ENCODE data around the gene TIGIT. TPM values are rescaled to one million over a fixed set of nuclear protein-coding genes. Genes with fewer than 3 reads are reported as not detected.

TIGIT gene
- total RNA-seq, 2 donors from 2014 or later, result not detected

DNA sequence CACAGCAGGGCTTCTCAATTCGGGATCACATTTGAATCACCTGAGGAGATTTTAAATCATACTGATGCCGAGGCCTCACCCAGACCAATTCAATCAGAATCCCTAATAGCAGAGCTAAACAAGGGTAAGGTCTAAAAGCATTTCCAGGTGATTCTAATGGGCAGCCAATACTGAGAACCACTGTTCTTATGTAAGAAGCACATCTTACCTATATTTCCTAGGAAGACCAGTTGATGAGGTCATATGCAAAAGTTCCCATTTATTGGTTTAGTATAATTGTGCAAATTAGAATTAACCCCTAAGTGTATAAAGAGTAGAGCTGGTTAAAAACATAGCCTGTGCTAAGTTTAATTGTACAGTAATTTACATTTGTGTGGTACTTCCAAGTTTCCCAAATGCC is 2.1 kb downstream of the TIGIT start:
- Histone ChIP-seq H3K36me3 (replicated peaks in 1 of 2; ENCODE audit: insufficient read depth in 1 of 2, low read depth in 2 of 2) (no peaks in the 10 kb centered on the region), H3K27ac (no peak overlapping the region), H3K4me1 (no peaks in the 10 kb centered on the region), H3K9me3 (no peaks in the 10 kb centered on the region), H3K4me3 (no peak overlapping the region), H3K27me3 (no peaks in the 10 kb centered on the region)
- TF ChIP-seq, protein P1, sequence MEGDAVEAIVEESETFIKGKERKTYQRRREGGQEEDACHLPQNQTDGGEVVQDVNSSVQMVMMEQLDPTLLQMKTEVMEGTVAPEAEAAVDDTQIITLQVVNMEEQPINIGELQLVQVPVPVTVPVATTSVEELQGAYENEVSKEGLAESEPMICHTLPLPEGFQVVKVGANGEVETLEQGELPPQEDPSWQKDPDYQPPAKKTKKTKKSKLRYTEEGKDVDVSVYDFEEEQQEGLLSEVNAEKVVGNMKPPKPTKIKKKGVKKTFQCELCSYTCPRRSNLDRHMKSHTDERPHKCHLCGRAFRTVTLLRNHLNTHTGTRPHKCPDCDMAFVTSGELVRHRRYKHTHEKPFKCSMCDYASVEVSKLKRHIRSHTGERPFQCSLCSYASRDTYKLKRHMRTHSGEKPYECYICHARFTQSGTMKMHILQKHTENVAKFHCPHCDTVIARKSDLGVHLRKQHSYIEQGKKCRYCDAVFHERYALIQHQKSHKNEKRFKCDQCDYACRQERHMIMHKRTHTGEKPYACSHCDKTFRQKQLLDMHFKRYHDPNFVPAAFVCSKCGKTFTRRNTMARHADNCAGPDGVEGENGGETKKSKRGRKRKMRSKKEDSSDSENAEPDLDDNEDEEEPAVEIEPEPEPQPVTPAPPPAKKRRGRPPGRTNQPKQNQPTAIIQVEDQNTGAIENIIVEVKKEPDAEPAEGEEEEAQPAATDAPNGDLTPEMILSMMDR (IDR thresholded peaks at IDR 0.05), result no peak
- no peak for TF ChIP-seq POLR2A (IDR thresholded peaks at IDR 0.05)
- intact Hi-C loops (cut with DNase I), result no loop called here
- WGBS, 2 donors, result 66 to 83% methylated on average over 2 of the region's 2 CpGs
- ATAC-seq, result no peak
- no peak for DNase-seq

DNA sequence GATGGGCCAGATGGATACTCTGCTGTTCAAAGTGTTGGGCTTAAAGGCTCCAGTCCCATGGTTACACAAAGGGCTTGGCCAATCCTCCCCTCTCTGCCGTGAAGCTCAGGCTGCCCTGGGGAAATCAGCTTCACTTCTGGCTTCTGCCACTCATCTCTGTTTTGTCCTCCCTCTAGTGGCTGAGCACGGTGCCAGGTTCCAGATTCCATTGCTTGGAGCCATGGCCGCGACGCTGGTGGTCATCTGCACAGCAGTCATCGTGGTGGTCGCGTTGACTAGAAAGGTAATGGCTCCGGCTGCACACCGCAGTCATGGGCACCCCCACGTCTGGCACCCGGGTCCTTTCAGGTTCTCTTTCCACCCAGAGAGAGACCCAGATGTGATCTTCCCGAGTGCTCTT is 5.6 kb downstream of the TIGIT start:
- ATAC-seq (no peak), DNase-seq (peak in 1 of 4 donors; percentile 15)
- Histone ChIP-seq H3K4me1 (no peaks in the 10 kb centered on the region), H3K4me3 (no peak overlapping the region), H3K27me3 (no peaks in the 10 kb centered on the region), H3K27ac (no peak overlapping the region), H3K9me3 (no peaks in the 10 kb centered on the region), H3K36me3 (replicated peaks in 1 of 2; ENCODE audit: insufficient read depth in 1 of 2, low read depth in 2 of 2) (no peaks in the 10 kb centered on the region)
- intact Hi-C loops (cut with DNase I), result no loop called here
- 68 to 77% methylated on average over 13 of the region's 13 CpGs for WGBS, 2 donors
- TF ChIP-seq, protein P1 (IDR thresholded peaks at IDR 0.05), result peak in 2 of 7 experiments; percentile 15 to 18
- no peak for TF ChIP-seq POLR2A (IDR thresholded peaks at IDR 0.05)

DNA sequence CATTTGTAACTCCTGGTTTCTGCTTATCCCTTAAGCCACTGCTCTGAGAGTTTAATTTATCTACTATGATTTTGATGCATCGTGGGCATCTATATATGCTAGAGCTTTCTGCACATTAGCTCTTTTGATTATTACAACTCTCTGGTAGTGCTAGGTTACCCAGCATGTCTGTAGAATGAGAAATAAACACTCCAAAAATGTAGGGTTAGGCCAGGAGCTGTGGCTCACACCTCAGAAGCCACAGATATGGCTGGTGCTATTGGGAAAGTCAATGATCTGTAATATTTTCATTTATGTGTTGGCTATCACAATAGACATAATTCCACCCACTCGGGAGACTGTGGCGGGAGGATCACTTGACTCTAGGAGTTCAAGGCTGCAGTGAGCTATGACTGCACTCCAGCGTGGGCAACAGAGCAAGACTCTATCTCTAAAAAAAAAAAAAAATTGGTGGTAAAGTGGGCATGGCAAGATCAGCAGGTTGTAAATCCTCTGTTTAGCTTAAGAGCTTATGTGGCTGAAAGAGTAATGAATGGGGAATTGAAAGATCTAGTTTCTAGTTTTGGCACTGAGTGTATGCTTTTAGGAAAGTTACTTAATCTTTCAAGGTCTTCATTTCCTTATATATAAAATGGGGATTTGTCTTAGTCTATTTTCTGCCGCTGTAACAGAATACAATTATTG is 6.3 kb downstream of the TIGIT start:
- H3K9me3 ChIP-seq, result no peaks in the 10 kb centered on the region
- WGBS, 2 donors, result 89 to 92% methylated on average over 5 of the region's 5 CpGs
- DNase-seq (no peak), ATAC-seq (no peak)
- intact Hi-C loops (cut with DNase I), result no loop called here
- H3K36me3 ChIP-seq (replicated peaks in 1 of 2; ENCODE audit: insufficient read depth in 1 of 2, low read depth in 2 of 2), result no peaks in the 10 kb centered on the region
- no peaks in the 10 kb centered on the region for H3K4me1 ChIP-seq
- no peaks in the 10 kb centered on the region for H3K27me3 ChIP-seq
- H3K4me3 ChIP-seq, result no peak overlapping the region
- no peak for TF ChIP-seq POLR2A (IDR thresholded peaks at IDR 0.05)
- TF ChIP-seq, protein P1 (IDR thresholded peaks at IDR 0.05), result no peak
- no peak overlapping the region for H3K27ac ChIP-seq

DNA sequence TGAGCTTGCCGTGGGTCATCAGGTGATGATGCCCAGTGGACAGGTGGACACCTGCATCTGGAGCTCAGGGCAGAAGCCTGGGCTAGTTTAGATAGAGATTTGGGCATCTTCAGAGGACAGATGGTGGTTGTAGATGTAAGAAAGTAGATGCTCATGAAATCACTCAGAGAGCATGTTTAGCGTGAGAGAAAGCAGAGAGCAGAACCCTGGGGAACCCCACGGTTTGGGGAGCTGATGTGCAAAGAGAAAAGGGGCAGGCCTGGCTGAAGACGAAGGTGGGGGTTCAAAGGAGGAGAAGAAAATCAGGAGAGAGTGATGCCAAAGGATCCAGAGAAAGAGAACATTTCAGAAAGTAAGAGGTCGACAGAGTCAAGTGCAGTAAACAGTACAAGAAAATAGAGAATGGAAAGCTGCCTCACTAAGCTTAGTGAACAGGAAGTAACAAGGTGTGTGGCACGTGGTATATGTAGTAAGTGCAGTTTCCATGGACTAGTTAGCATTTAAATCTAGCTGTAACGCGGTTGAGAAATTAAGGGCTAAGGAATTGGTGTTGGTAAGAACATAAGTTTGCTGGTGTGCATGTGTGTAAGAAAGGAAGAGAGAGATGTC is 13.5 kb downstream of the TIGIT start:
- H3K27me3 ChIP-seq, result no peaks in the 10 kb centered on the region
- TF ChIP-seq, protein P1 (IDR thresholded peaks at IDR 0.05), result no peak
- no peak for TF ChIP-seq POLR2A (IDR thresholded peaks at IDR 0.05)
- no peak overlapping the region for H3K27ac ChIP-seq
- H3K4me1 ChIP-seq, result no peaks in the 10 kb centered on the region
- H3K4me3 ChIP-seq, result no peak overlapping the region
- no peaks in the 10 kb centered on the region for H3K9me3 ChIP-seq
- WGBS, 2 donors, result 67 to 78% methylated on average over 8 of the region's 8 CpGs
- no peak for ATAC-seq
- DNase-seq, result no peak
- intact Hi-C loops (cut with DNase I), result no loop called here
- no peaks in the 10 kb centered on the region for H3K36me3 ChIP-seq (replicated peaks in 1 of 2; ENCODE audit: insufficient read depth in 1 of 2, low read depth in 2 of 2)

DNA sequence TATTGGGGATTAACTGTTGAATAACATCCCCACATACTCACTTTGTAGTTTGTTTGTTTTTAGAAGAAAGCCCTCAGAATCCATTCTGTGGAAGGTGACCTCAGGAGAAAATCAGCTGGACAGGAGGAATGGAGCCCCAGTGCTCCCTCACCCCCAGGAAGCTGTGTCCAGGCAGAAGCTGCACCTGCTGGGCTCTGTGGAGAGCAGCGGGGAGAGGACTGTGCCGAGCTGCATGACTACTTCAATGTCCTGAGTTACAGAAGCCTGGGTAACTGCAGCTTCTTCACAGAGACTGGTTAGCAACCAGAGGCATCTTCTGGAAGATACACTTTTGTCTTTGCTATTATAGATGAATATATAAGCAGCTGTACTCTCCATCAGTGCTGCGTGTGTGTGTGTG is 14.0 kb downstream of the TIGIT start:
- no peak overlapping the region for H3K27ac ChIP-seq
- no peak overlapping the region for H3K4me3 ChIP-seq
- DNase-seq, result no peak
- H3K27me3 ChIP-seq, result no peaks in the 10 kb centered on the region
- 58 to 61% methylated on average over 3 of the region's 3 CpGs for WGBS, 2 donors
- ATAC-seq, result no peak
- no peaks in the 10 kb centered on the region for H3K4me1 ChIP-seq
- H3K36me3 ChIP-seq (replicated peaks in 1 of 2; ENCODE audit: insufficient read depth in 1 of 2, low read depth in 2 of 2), result no peaks in the 10 kb centered on the region
- no peak for TF ChIP-seq POLR2A (IDR thresholded peaks at IDR 0.05)
- TF ChIP-seq, protein P1 (IDR thresholded peaks at IDR 0.05), result no peak
- no peaks in the 10 kb centered on the region for H3K9me3 ChIP-seq
- intact Hi-C loops (cut with DNase I), result no loop called here

Data from body of pancreas (tissue), 4 donors.